Measurements from ENCODE around the gene SASH1.

DNA sequence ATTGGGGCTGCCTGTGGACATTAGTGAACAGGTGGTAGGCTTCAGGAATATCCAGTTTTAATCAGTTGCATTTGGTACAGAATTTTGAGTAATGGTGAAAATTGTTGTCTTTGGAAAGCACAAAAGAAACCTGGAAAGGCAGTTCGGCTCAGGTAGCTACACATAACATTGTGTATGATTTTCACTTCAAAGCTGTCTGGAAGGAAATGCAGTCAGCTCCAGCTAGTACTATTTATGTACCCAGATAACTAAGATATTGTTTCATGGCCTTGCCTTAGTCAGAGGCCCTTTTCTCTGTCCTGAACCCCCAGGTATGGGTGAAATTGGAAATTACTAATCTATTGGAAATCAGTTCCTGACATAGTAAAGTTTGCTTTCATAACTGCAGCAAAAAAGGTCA, 208.6 kb downstream of the SASH1 start:
- TF ChIP-seq, protein P1, sequence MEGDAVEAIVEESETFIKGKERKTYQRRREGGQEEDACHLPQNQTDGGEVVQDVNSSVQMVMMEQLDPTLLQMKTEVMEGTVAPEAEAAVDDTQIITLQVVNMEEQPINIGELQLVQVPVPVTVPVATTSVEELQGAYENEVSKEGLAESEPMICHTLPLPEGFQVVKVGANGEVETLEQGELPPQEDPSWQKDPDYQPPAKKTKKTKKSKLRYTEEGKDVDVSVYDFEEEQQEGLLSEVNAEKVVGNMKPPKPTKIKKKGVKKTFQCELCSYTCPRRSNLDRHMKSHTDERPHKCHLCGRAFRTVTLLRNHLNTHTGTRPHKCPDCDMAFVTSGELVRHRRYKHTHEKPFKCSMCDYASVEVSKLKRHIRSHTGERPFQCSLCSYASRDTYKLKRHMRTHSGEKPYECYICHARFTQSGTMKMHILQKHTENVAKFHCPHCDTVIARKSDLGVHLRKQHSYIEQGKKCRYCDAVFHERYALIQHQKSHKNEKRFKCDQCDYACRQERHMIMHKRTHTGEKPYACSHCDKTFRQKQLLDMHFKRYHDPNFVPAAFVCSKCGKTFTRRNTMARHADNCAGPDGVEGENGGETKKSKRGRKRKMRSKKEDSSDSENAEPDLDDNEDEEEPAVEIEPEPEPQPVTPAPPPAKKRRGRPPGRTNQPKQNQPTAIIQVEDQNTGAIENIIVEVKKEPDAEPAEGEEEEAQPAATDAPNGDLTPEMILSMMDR (IDR thresholded peaks at IDR 0.05; ENCODE audit: poor library complexity), result no peak
- TF ChIP-seq EZH2 (IDR thresholded peaks at IDR 0.05; ENCODE audit: borderline replicate concordance) (no peak), EZH2phosphoT487 (IDR thresholded peaks at IDR 0.05; ENCODE audit: low read depth, severe bottlenecking, unreplicated experiment) (no peak)
